ENCODE data around the gene SPHK2.

GRCh38 chr19:48650974-48651682 is 31.8 kb downstream of the SPHK2 start:
- TF ChIP-seq POLR2A (IDR thresholded peaks at IDR 0.05) (no peak), CTCF (IDR thresholded peaks at IDR 0.05) (no peak)

Measured in transverse colon (tissue), 3 donors.